T-helper 2 cell treated with Interferon-gamma antibody and Interleukin-4, amounts not matched to agents 100 ng/mL and 5 ng/mL, for 36 hours (primary cell): ENCODE results near the gene SPTBN4. TPM values are rescaled to one million over a fixed set of nuclear protein-coding genes. Genes with fewer than 3 reads are reported as not detected.
"Not testable (repeated sequence)": the region's sequence is repeated elsewhere in the genome, so short reads cannot be mapped to it uniquely, and the experiment has no call there.

Source experiments
- intact Hi-C: fragments of 100-400 bp; cut with micrococcal nuclease; formaldehyde crosslinking; loops from one replicate; pipeline ENCODE4 v1.15.1; 2023
- total RNA-seq: library from RNA; stranded (reverse); gene quantifications from 2 replicates; pipeline ENCODE4 v1.2.3, GENCODE V29; 2022

SPTBN4 gene
- total RNA-seq: 0.20 and 0.57 TPM in 2 replicates

DNA sequence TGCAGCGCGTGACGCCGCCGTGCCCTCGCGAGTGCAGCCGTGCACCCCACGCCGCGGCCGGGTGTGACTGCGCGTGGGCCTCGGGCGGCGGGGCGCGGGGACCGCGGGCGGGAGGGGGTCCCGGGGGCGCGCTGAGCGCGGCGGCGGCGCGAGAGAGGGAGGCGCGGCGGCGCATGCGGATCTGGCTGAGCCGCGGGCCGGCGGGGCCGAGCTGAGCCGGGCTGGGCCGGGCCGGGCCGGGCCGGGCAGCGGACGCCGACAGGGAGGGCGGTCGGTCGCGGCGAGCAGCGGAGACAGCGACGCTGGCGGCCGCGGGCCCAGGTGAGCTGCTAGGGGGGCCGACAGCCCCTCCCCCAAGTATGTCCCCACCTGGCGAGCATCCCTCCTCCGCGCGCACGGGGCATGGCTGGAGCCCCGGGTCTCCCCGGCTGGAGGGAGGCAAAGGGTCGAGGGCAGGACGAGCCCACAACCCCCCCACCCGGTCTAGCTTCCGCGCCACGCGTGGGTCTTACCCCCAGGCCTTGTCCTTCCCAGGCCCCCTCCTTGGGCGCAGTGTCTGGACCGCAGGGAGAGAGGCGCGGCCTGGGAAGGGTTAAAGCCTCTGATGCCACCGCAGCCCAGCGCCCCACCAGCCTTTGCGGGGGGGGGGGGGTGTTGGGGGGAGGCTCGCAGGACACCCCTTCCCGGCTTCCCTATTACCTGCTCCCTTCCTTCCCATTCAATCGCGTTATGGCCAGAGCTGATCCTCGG is at the start of gene SPTBN4:
Gene SPTBN4 (plus strand): TSS at position 17 of the 750 bp plus-strand sequence. CDS start 5,621 bp downstream, outside the sequence.
- intact Hi-C loops: loop anchor here (2.0 to 5.0 kb wide), 3 partner anchors 42 to 145 kb away; partner anchors contain the start of gene SERTAD1

GRCh38 chr19:40417643-40417981 is 49.2 kb upstream of the SPTBN4 start:
- intact Hi-C loops: no loop called here

DNA sequence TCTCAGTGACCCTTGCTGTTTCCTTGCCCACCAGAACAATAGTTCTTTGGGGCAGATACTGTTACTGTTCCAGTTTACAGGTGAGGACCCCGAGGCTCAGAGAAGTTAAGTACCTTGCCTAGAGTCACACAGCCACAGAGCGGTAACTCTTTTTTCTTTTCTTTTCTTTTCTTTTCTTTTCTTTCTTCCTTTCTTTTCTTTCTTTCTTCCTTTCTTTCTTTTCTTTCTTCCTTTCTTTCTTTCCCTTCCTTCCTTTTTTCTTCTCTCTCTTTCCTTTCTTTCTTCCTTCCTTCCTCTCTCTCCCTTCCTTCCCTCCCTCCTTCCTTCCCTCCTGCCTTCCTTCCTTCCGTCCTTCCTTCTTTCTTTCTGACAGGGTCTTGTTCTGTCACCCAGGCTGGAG is 48.8 kb upstream of the SPTBN4 start:
- intact Hi-C loops: no loop called here

DNA sequence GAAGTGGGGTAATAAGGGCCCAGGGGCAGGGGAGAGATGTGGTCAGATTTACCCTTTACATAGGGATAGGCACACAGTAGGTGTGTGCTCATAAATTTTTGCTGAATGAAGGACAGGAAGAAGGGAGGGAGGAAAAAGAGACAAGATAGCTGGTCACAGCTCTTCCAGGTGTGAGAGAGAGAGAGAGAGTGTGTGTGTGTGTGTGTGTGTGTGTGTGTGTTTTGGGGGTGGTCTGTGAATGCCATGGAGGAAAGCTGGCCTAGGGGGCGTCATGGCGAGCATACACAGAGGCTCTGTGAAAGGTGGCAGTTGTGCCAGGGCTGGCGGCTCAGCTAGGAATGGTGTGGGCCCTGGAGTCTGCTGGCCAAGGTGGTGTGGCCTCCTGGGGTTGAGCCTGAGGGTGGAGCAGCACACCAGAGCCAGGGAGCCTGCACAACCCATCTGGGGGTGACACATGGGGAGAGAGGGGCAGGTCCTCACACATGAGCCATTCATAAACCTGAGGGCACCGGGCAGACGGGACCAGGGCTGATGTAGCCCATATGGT is 47.7 kb upstream of the SPTBN4 start:
- intact Hi-C loops: no loop called here

GRCh38 chr19:40419780-40420179 is 47.0 kb upstream of the SPTBN4 start:
- intact Hi-C loops: loop anchor here (5.0 kb wide), 1 partner anchor 72 kb away; the partner anchor contains the start of genes C19orf47 and PLD3

DNA sequence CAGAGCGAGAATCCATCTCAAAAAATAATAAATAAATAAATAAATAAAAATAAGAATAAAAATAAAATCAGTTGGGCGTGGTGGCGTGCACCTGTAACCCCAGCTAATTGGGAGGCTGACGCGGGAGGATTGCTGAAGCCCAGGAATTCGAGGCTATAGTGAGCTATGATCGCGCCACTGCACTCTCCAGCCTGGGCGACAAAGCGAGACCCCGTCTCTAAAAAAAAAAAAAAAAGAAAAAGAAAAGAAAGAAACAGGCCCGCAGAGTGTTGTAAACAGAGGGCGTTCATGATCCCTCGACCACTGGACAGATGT is 46.4 kb upstream of the SPTBN4 start:
- intact Hi-C loops: loop anchor here (5.0 kb wide), 1 partner anchor 73 kb away; the partner anchor contains the start of genes C19orf47 and PLD3

- intact Hi-C loops: loop anchor here (1.0 to 5.0 kb wide), 2 partner anchors 22 to 74 kb away; partner anchors contain the start of genes C19orf47 and PLD3
Observed at GRCh38 chr19:40420766-40421765, 45.7 kb upstream of the SPTBN4 start.

- intact Hi-C loops: loop anchor here (1.0 to 5.0 kb wide), 2 partner anchors 21 to 75 kb away; partner anchors contain the start of genes C19orf47 and PLD3
Observed at GRCh38 chr19:40421993-40422747, 44.6 kb upstream of the SPTBN4 start.

GRCh38 chr19:40422748-40423566 is 43.8 kb upstream of the SPTBN4 start:
- intact Hi-C loops: loop anchor here (5.0 kb wide), 1 partner anchor 76 kb away; the partner anchor contains the start of genes C19orf47 and PLD3

GRCh38 chr19:40423938-40424337 is 42.9 kb upstream of the SPTBN4 start:
- intact Hi-C loops: loop anchor here (2.0 to 5.0 kb wide), 2 partner anchors 43 to 77 kb away; partner anchors contain the start of genes C19orf47, PLD3 and SPTBN4

- intact Hi-C loops: loop anchor here (1.0 to 5.0 kb wide), 4 partner anchors 21 to 187 kb away; partner anchors contain the start of genes C19orf47, PLD3 and SPTBN4
Observed at GRCh38 chr19:40424637-40425449, 42.0 kb upstream of the SPTBN4 start.

DNA sequence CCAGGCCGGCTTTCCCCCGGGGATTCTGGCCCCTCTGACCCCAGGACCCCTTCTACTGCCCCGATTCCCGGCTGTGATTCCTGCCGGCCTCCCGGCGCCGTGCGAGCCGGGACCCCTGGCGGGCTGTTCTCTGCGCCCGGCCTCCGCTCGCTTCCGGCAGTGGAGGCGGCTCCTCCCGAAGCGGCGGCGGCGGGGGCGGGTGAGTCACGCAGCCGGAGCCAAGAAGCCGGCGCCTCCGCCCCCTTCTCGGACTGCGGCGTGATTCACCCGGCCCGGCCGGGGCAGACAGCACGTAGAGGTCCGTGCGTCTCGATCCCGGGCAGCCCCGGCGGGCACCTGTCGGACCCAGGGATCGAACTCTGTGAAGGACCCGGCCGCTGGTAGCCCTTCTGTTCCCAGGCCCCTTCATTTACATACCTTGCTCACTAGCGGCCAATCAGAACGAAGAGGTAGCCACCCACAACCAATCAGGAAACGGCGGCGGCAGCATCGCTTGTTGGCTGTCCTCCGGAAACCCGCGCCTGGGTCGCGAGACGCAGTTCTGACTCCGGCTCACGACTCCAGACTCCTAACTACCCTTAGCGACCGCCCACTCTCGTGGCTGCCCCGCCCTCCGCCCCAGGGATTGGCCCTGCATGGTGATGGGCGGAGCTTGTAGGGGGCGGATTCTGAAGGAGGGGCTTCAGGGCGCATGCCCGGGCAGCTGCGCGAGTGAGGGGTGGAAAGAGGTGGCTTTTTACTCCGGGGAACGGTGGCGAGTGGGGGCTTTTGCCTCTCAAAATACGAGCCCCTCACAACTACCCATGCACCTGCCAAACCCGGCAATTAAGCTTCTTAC is 41.1 kb upstream of the SPTBN4 start, which contains the start of gene SERTAD1:
Gene SERTAD1 (minus strand): TSS at position 543 of the 838 bp plus-strand sequence. CDS start 2,446 bp downstream, outside the sequence.
- intact Hi-C loops: loop anchor here (1.0 to 5.0 kb wide), 4 partner anchors 18 to 187 kb away; partner anchors contain the start of gene SPTBN4

DNA sequence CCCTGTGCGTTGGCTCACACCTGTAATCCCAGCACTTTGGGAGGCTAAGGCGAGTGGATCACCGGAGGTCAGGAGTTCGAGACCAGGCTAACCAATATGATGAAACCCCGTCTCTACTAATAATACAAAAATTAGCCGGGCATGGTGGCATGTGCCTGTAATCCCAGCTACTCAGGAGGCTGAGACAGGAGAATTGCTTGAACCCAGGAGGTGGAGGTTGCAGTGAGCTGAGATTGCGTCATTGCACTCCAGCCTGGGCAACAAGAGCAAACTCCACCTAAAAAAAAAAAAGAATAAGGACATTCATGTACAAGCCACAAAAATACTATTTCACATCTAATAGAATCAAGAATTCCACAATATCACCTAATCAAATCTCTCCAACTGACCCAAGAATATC is 38.6 kb upstream of the SPTBN4 start:
- intact Hi-C loops: loop anchor here (5.0 kb wide), 1 partner anchor 184 kb away; no protein-coding TSS in a partner anchor

GRCh38 chr19:40430242-40430641 is 36.6 kb upstream of the SPTBN4 start:
- intact Hi-C loops: not testable (repeated sequence)

DNA sequence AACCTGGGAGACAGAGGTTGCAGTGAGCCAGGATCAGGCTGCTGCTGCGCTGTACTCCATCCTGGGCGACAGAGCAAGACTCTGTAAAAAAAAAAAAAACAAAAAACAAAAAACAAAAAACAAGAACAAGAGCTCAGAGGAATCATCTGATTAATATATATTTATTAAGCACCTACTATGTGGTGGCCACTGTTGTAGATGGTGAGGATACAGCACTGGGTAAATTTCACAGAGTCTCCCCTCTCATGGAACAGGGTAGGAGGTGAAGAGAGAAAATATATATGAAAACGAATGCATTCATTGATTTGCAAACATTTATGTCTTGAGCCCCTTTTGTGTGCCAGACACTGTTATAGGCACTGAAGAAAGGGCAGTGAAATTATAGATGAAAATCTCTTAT is 35.1 kb upstream of the SPTBN4 start:
- intact Hi-C loops: no loop called here

DNA sequence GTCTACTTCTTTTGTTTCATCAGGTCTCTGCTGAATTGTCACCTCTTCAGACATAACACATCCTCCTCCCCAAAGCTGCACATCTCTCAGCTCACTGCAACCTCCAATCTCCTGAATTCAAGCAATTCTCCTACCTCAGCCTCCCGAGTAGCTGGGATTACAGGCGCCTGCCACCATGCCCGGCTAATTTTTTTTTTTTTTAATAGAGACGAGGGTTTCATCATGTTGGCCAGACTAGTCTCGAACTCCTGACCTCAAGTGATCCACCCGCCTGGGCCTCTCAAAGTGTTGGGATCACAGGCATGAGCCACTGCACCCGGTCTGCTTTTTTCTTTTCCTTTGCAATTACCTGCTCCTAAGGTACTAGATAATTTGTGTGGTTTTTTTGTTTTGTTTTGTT is 34.0 kb upstream of the SPTBN4 start:
- intact Hi-C loops: not testable (repeated sequence)

DNA sequence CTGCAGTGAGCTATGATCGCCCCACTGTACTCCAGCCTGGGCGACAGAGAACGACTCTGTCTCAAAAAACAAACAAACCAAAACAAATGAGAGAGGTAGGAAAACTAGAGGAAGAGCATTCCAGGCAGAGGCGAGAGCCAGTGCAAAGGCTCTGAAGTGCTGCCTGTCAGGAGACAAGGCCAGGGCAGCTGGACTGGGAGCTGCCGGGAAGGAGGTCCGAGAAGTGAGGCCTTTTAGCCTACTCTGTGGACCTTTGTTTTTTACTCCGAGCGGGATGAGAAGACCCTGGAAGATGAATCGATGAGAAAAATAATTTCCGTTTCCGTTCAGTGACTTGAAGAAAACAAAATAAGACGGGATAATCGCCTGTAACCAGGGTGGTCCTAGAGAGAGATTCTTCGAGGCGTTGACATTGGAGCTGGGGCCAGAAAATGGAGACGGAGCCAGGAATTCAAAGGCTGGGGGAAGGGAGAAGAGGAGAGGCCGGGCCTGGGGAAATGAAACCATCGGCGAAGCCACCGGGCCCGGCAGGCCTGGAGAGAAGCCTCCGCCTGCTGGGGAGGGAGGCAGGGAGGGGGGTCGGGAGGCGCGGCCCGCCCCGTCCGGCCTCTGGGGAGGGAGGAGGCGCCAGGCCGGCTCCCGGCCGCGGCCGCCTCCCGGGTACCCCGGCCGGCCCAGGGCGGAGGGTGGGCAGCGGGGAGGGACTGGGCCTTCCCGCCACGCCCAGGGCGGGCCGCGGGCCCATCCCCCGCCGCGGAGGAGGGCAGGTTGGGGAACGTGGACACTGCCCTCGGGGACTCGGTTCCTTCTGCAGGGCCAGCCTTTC is 33.2 kb upstream of the SPTBN4 start:
- intact Hi-C loops: no loop called here
